Endothelial cell of umbilical vein (primary cell): ENCODE data around the gene SRPX. TPM values are rescaled to one million over a fixed set of nuclear protein-coding genes. Genes with fewer than 3 reads are reported as not detected.

Experiments
- BruUV-seq: library from RNA; stranded (reverse); fragments of 400-500 nt; replicated peaks from 2 replicates; lab custom pipeline; 2021; lab: Mats Ljungman, UMichigan
- CTCF ChIA-PET: fragments of 300-600, 350-600 bp; sonication (Branson Sonifier 250); formaldehyde crosslinking; loops from one replicate; lab custom pipeline; 2021; ENCODE audit warnings: antibody characterized with exemption, inconsistent platforms; lab: Charles Lee
- POLR2A ChIA-PET: fragments of 300-600, 350-600 bp; sonication (Branson Sonifier 250); formaldehyde crosslinking; loops from one replicate; lab custom pipeline; 2021; ENCODE audit warnings: antibody characterized with exemption, inconsistent platforms; lab: Charles Lee
- DNase-seq: peaks from one replicate; pipeline ENCODE4 v3.0.0-alpha.2; 2011; ENCODE audit warnings: low read depth, low spot score
- FAIRE-seq: peaks from 2 replicates; lab custom pipeline; 2011; peaks lifted over from hg19 to GRCh38; lab: Jason Lieb, UNC
- H2AFZ ChIP-seq: 2 replicates; pipeline ENCODE4 v1.6.0; 2012; ENCODE audit warnings: low read depth, low read length, control low read depth, inconsistent platforms
- H3K27ac ChIP-seq: 2 replicates; pipeline ENCODE4 v1.5.1; 2011; ENCODE audit warnings: low read depth, mild to moderate bottlenecking, control low read depth, low read length, moderate library complexity; ENCODE audit not compliant: insufficient read depth
- H3K27me3 ChIP-seq, 2 experiments: 2 replicates each; pipeline versions ENCODE4 v1.6.0 to v1.6.1; 2011; ENCODE audit warnings: low read length in 2 of 2, mixed read lengths in 1 of 2; ENCODE audit not compliant: control insufficient read depth in 2 of 2, insufficient read depth in 2 of 2
- H3K36me3 ChIP-seq, 2 experiments: 2 replicates in 1 of 2; 3 replicates in 1 of 2; pipeline ENCODE4 v1.5.1; 2011; ENCODE audit warnings: low read length in 2 of 2, mild to moderate bottlenecking in 1 of 2, moderate library complexity in 1 of 2; ENCODE audit not compliant: control insufficient read depth in 2 of 2, insufficient read depth in 2 of 2; ENCODE audit errors: extremely low read depth in 1 of 2
- H3K4me1 ChIP-seq: 3 replicates; pipeline ENCODE4 v1.5.1; 2011; ENCODE audit warnings: mild to moderate bottlenecking, low read length; ENCODE audit not compliant: control insufficient read depth, insufficient read depth; ENCODE audit errors: extremely low read depth
- H3K4me2 ChIP-seq: 2 replicates; pipeline ENCODE4 v1.6.1; 2011; ENCODE audit warnings: low read length, control low read depth, mixed read lengths; ENCODE audit not compliant: insufficient read depth
- H3K4me3 ChIP-seq, 3 experiments: fragments of 200-600 bp in 1 of 3; sonication (generic), shearing (Covaris generic) in 1 of 3; replicated peaks in 1 of 3; 2 replicates each; pipeline ENCODE4 v1.5.1; 2011 to 2016; ENCODE audit warnings: control low read depth in 3 of 3, low read length in 3 of 3, mild to moderate bottlenecking in 2 of 3, inconsistent platforms in 1 of 3, low read depth in 1 of 3, moderate library complexity in 1 of 3; ENCODE audit not compliant: insufficient read depth in 1 of 3
- H3K79me2 ChIP-seq: 2 replicates; pipeline ENCODE4 v1.6.0; 2012; ENCODE audit warnings: low read length, inconsistent platforms; ENCODE audit not compliant: control insufficient read depth, insufficient read depth
- H3K9ac ChIP-seq: replicated peaks from 2 replicates; pipeline ENCODE3; 2011; ENCODE audit warnings: low read length, control low read depth; ENCODE audit not compliant: insufficient read depth; ENCODE audit errors: extremely low read depth
- H3K9me1 ChIP-seq: replicated peaks from 3 replicates; pipeline ENCODE4 v1.6.0; 2011; ENCODE audit warnings: mild to moderate bottlenecking, low read length; ENCODE audit not compliant: control insufficient read depth, insufficient read depth; ENCODE audit errors: extremely low read depth
- H3K9me3 ChIP-seq: replicated peaks from 2 replicates; pipeline ENCODE4 v1.5.1; 2012; ENCODE audit warnings: low read length, inconsistent platforms; ENCODE audit not compliant: control insufficient read depth, insufficient read depth
- H4K20me1 ChIP-seq: replicated peaks from 2 replicates; pipeline ENCODE3; 2011; ENCODE audit warnings: mild to moderate bottlenecking, low read length; ENCODE audit not compliant: control insufficient read depth, insufficient read depth; ENCODE audit errors: extremely low read depth
- CTCF ChIP-seq, 2 donors: IDR thresholded peaks; 1 replicate in 1 of 2; 2 replicates in 1 of 2; pipeline ENCODE4 v1.5.1; 2011; ENCODE audit warnings: low read length in 2 of 2, mild to moderate bottlenecking in 2 of 2, moderate library complexity in 2 of 2, control low read depth in 1 of 2, inconsistent platforms in 1 of 2, low read depth in 1 of 2; ENCODE audit not compliant: insufficient read depth in 1 of 2; ENCODE audit errors: extremely low read depth in 1 of 2
- EZH2 ChIP-seq: IDR thresholded peaks from 2 replicates; pipeline ENCODE4 v1.6.1; 2012; ENCODE audit warnings: borderline replicate concordance, low read depth, mild to moderate bottlenecking, moderate library complexity, low read length, inconsistent platforms; ENCODE audit not compliant: severe bottlenecking
- FOS ChIP-seq: IDR thresholded peaks from 2 replicates; pipeline ENCODE4 v1.6.1; 2011; ENCODE audit warnings: mild to moderate bottlenecking, low read length, moderate library complexity, borderline replicate concordance; ENCODE audit not compliant: insufficient read depth
- GATA2 ChIP-seq: IDR thresholded peaks from 2 replicates; pipeline ENCODE4 v1.7.0; 2011; ENCODE audit warnings: low read depth, mild to moderate bottlenecking, moderate library complexity, mixed read lengths, low read length; ENCODE audit not compliant: insufficient read length, insufficient read depth
- JUN ChIP-seq: IDR thresholded peaks from 2 replicates; pipeline ENCODE4 v1.6.1; 2011; ENCODE audit warnings: borderline replicate concordance, low read depth; ENCODE audit not compliant: insufficient read length, insufficient read depth
- MAX ChIP-seq: IDR thresholded peaks from 2 replicates; pipeline ENCODE4 v1.6.1; 2011; ENCODE audit not compliant: insufficient read depth, insufficient read length
- MYC ChIP-seq: IDR thresholded peaks from one replicate; pipeline ENCODE4 v1.6.1; 2011; ENCODE audit warnings: mild to moderate bottlenecking, low read depth, low read length
- POLR2A ChIP-seq: IDR thresholded peaks from 2 replicates; pipeline ENCODE4 v1.6.1; 2012; ENCODE audit warnings: low read depth, mild to moderate bottlenecking, control low read depth, low read length
- POLR2AphosphoS5 ChIP-seq: IDR thresholded peaks from 2 replicates; pipeline ENCODE4 v1.6.1; 2012; ENCODE audit warnings: low read depth, mild to moderate bottlenecking, control low read depth, low read length, moderate library complexity; ENCODE audit not compliant: insufficient read depth
- dilution Hi-C: fragments of 300-500 bp; cut with MboI; formaldehyde crosslinking; loops from one replicate; pipeline ENCODE4 v1.15.0; 2019; ENCODE audit warnings: low sequenced_read_pairs; ENCODE audit not compliant: extremely low pct_ligation_motif_present
- intact Hi-C: fragments of 100-400 bp; cut with micrococcal nuclease; formaldehyde crosslinking; loops from one replicate; pipeline ENCODE4 v1.10.0; 2022
- polyA plus RNA-seq, 4 experiments: library from polyadenylated mRNA; depleted of rRNA in 3 of 4; stranded (reverse) in 3 of 4; unstranded in 1 of 4; fragments of >200 nt; gene quantifications; 2 replicates each; pipeline versions ENCODE4 v1.2.1 to v1.2.3, GENCODE V29; 2011 to 2012; ENCODE audit warnings: missing spikeins in 1 of 4
- total RNA-seq: library from RNA; stranded (reverse); gene quantifications from 2 replicates; pipeline ENCODE4 v1.2.3, GENCODE V29; 2021

The SRPX gene
- total and polyA plus RNA-seq, 2 donors (not counting 3 experiments of a cell fraction or from before 2014, with no cell fraction given): 104 to 140 TPM

GRCh38 chrX:38247051-38247450, 26.4 kb upstream of the SRPX start:
- FAIRE-seq (no peak), DNase-seq (no peak)
- H3K27ac ChIP-seq: no peak overlapping the region
- H3K4me1 ChIP-seq: no peaks in the 10 kb centered on the region
- H3K9ac ChIP-seq: no peak overlapping the region
- BruUV-seq: no TSS peak
- TF ChIP-seq EZH2 (no peak), MAX (no peak), POLR2A (no peak), CTCF (IDR thresholded peaks at IDR 0.05; ENCODE audit: extremely low read depth in 1 of 2, insufficient read depth in 1 of 2, low read depth in 1 of 2, low read length in 2 of 2) (no peak), JUN (no peak), FOS (no peak), POLR2AphosphoS5 (no peak), GATA2 (no peak), MYC (no peak)
- dilution Hi-C loops (no loop called here), intact Hi-C loops (no loop called here)
- H3K9me3 ChIP-seq: no peaks in the 10 kb centered on the region
- no peak overlapping the region for H2AFZ ChIP-seq
- CTCF ChIA-PET: interaction anchor here (1.5 kb wide), 1 partner anchor 13 kb away, joined by 3 read pairs; no protein-coding TSS in a partner anchor
- no peak overlapping the region for H3K4me2 ChIP-seq
- H3K27me3 ChIP-seq: no peaks in the 10 kb centered on the region
- H3K4me3 ChIP-seq: no peak overlapping the region
- no peaks in the 10 kb centered on the region for H3K36me3 ChIP-seq
- H4K20me1 ChIP-seq: no peaks in the 10 kb centered on the region
- no peaks in the 10 kb centered on the region for H3K79me2 ChIP-seq
- no peaks in the 10 kb centered on the region for H3K9me1 ChIP-seq
- POLR2A ChIA-PET: no interaction called here
